HG03196 (cell line): ENCODE results near the gene DHRS3.
A peak's percentile ranks its signal among the peaks of the same experiment; 100 is the strongest.
"Not testable (repeated sequence)": the region's sequence is repeated elsewhere in the genome, so short reads cannot be mapped to it uniquely, and the experiment has no call there.

Experiments used
- ATAC-seq: cut with Tn5 transposase; IDR thresholded peaks from one replicate; pipeline ENCODE4 v1.9.1; 2021; ENCODE audit not compliant: unreplicated experiment

The DHRS3 gene, protein sequence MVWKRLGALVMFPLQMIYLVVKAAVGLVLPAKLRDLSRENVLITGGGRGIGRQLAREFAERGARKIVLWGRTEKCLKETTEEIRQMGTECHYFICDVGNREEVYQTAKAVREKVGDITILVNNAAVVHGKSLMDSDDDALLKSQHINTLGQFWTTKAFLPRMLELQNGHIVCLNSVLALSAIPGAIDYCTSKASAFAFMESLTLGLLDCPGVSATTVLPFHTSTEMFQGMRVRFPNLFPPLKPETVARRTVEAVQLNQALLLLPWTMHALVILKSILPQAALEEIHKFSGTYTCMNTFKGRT

DNA sequence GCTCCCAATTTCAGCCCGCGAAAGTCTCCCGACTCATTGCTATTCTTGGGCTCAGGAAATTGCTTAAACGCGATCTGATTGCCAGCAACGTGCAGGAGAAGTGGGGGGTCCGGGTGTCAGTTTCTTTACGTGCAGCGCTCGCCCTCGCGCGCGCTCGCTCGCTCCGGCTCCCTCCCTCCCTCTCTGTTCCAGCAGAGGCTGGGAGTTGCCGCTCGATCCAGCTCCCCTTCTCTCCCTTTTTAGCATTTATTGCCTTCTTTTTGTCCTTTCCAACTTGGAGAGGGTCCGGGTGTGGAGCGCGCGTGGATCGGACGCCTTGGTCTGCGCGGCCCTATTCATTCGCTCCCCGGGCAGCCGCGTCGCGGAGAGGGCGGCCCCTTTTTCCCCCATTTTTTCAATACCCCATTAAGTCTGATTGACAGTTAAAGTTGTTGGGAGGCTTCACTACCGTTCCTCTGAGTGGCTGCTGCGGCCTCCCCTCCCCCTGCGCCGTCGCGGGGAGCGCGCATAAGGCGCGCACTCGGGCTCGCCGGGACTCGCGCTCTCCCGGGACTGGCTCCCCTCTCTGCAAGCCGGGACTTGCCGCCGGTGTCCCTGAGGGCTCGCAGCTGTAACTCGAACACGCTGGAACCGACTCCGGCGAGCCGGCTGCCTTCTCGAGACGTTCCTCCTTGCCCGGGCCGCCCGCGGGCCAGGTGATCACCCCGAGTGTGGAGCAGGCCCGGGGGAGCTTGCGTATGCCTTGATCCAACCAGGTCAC lies at the start of gene DHRS3:
Gene DHRS3 (minus strand): TSS at position 310 of the 760 bp plus-strand sequence. CDS start 862 bp downstream, outside the sequence.
- peak; percentile 41 for ATAC-seq

DNA sequence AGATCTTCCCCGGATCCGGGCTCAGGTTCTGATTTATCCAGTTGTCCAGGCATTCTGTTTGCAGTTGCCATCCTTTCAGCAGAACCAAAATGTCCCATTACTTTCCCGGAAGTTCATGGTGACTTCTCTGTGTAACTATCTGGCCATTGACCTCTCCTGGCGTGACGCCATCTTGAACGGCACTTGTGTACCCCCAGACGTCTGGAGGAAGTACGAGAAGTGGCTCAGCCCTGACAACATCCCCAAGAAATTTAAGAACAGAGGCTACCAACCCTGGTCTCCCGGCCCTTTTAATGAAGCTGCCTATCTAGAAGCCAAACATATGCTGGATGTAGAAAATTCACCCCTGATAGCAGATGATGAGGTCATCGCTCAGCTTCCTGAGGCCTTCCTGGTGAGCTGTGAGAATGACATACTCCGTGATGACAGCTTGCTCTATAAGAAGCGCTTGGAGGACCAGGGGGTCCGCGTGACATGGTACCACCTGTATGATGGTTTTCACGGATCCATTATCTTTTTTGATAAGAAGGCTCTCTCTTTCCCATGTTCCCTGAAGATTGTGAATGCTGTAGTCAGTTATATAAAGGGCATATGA lies 48.2 kb upstream of the DHRS3 start:
- ATAC-seq: no peak

DNA sequence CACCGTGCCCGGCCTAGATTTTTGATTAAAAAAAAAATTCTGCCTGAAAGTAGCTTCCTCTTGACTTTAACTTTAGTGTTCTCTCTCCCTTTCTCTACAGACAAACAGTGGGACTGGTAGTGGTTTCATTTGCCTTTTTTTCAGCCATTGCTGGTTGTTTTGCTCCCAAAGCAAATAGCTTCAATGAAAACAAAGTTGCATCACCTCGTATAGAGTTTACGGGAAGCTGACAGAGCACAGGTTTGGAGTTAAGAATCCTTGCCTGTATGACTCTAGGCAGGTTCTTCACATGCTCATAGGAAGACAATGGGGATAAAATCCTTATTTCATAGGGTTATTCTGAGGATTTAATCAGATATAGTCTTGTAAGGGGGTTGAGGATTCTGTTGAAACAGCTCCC lies 47.5 kb upstream of the DHRS3 start:
- no peak for ATAC-seq

DNA sequence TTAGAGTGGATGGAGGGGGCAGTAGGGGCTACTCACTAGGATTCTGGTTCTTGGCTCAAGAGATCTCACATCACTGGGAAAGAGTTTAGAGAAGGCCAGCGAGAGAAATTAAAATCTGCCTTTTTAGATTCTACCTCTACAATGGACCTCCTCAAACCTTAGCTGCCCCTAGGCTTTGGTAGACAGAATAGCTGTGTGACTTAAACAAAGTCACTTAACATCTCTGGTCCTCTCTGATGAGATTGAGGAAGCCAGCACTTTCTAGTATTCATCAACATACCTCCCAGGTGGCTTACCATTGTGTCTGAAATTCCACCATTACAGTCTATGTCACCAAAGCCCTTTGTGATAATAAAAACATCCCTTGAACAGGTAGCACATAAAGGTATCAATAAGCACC lies 44.5 kb upstream of the DHRS3 start:
- ATAC-seq: no peak

DNA sequence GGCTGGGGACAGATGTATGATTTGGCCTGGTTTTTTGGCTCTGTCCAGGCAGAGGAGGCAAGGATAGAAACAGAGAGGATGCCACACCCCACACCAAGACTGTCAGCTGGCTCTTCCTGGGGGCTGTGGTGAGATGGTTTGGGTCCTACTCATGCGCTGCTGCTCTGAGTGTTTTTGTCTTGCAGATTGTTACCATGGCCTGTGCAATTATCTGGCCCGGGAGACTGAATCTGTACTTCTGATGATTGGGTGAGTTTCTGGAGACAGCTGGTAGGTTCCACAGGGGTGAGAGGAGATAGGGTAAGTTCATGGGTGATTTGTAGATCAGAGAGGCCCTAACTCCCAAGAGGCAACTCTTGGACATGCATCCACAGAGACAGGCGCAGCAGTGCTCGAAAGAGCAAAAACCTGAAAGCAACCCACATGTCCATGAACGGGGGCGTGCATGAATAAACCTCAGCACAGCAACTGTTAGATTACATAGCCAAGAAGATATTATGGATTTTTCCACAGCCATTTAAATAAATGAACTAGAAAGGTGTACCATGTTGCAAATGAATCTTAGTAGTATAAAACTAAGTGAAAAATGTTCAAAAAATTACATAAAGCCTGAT lies 43.7 kb upstream of the DHRS3 start:
- ATAC-seq: no peak

DNA sequence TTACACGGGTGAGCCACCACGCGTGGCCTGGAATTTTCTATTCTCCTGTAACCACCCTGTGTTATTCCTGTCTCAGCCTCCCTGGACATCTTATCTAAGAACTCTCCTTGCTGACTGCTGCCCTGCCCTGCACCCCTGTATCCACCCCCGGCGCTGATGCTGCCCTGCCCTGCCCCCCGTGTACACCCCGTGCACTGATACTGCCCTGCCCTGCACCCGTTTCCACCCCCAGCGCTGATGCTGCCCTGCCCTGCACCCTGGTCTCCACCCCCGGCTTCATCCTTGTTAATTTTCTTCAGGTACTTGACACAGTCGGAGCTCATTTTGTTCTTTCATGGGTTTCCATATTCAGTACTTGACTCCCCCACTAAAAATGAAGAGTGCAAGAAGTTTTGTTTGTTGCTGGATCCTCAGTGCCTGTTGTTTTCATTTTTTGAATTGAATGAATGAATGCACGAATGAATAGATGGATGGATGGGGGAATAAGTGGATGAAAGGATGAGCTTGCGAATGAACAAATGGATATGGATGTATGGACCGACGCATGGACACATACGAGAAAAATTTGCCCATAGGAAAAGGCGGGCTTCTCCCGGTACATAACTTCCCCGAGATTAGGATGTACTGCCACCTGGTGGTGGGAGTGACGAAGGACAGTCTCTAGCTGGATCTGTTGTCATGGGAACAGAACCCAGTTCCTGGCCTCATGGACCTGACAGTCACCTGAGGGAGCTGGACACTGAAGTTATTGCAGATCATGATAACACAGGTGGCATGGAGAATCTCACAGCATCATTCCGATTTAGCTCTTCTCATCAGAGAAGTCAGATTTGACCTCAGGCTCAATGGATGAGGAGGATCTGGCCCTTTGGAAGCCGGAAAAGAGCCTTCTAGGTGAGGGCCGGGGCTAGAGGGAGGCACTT lies 40.8 kb upstream of the DHRS3 start:
- no peak for ATAC-seq

DNA sequence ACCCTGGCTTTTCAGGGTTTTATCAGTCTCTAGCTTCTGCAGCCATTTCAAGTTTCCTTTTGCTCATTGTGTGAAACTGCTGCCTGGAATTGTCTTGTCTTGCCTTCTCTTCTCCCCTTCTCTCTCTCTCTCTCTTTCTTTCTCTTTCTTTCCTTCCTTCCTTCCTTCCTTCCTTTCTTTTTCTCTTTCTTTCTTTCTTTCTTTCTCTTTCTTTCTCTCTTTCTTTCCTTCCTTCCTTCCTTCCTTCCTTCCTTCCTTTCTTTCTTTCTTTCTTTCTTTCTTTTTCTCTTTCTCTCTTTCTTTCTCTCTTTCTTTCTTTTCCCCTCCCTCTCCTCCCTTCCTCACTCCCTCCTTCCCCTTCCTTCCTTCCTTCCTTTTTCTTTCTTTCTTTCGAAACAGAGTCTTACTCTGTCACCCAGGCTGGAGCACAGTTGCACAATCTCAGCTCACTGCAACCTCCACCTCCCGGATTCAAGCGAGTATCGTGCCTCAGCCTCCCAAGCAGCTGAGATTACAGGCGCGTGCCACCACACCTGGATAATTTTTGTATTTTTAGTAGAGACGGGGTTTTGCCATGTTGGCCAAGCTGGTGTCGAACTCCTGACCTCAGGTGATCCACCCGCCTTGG lies 40.0 kb upstream of the DHRS3 start:
- ATAC-seq: not testable (repeated sequence)

DNA sequence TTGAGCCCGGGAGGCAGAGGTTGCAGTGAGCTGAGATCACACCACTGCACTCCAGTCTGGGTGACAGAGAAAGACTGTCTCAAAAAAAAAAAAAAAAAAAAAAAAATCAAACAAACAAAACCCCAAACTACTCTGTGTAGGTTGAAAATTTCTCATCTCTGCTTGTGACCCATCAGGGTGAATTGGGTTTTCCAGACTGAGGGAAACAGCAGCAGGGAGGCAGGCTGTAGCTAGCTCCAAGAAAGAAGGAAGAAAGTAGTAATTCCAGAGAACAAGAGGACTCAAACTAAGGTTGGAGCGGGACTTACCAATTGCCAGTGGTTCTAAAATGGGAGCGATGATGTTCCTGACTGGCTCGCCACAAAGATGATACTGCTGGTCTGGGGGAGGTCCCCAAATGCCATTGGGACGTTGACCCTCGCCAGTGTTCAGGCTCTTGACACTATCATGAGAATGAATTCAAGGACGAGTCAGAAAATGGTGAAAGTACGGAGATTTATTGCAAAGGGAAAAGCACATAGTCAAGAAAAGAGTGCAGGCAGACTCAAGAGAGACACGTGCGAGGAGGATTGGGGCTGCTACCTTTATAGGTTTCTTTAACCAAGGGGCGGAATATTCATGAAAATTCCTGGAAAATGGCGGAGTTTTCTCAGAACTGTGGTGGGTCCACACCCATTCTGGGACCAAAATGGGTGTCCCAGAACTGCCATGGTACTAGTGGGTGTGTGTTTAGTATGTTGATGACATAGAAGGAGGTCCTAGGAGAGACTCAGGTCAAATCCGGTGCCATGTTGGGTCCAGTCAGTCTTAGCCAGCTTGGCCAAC lies 39.3 kb upstream of the DHRS3 start:
- no peak for ATAC-seq

DNA sequence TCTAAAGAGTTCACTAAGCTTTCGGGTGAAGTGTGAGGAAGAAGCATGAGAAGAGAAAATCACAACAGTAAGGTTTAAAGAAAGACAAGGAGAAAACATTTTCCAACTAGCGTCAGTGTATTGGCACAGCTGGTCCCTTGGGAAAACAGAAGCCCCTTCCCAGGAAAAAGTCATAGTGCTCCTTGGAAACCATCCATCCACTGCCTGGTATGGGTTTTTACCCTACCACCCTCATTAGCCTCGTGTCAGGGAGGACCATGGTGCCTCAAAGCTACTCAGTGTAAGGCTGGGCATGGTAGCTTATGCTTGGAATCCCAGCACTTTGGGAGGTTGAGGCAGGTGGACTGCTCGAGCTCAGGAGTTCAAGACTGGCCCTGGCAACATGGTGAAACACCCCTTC lies 38.6 kb upstream of the DHRS3 start:
- ATAC-seq: no peak

DNA sequence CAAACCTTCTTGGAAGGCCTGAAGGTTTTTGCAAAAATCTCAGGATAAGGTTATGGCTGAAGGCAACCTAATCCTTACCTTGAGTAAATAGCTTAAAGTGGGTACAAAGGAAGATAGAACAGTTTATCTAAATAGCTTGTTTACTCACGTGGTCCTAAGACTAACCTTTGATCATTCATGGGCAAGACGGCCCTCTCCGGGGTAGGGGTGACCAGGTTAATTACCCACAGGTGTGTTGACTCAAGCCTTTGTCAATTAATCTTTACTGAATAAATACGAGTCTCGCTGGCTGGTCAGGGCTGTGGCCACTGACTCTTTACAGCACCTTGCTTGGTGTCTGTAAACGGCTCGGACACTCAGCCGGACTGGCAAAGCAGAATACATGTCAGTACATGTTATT lies 36.6 kb upstream of the DHRS3 start:
- ATAC-seq: no peak

DNA sequence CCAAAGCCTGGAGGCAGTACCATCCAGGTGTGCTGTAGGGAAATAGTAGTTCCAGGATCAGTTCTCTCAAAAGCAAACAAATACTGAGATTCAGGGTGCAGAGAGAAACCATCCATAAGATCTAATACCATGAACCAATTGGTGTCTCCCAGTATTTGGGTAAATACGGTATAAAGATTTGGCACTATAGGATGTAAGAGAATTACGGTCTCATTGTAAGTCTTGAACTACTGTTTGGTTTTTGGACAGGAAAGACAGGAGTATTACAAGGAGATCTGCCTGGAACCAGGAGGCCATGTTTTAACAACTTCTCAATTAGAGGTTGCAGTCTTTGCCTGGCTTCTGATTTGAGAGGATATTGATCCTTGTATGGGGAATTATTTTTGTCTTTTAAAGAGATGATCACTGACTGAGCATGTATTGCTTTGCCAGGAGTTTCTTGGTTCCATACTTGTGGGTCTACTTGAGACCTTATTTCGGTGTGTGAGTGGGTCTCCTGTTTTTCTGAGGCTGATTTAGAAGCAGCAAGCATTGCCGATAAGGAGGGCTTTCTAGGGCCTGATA lies 36.1 kb upstream of the DHRS3 start:
- ATAC-seq: no peak

DNA sequence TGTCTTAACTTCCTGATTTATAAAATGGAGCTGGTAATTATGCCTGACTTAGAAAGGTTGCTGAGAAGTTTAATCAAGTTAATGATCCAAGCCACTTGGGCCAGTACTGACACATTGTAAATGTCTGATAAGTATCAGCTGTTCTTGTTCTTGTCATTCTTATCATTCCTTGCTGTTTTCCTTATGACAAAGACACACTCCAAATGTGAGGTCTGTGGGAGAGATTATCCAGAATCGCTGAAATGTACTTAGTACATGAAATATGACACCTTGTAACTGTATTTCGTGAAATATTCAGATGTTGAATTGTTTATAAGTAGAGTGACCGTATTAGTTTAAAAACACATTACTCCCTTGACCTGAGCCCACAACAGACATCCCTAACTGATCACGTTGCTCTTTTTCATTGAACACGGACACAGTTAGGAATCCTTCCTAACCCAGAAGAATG lies 32.0 kb upstream of the DHRS3 start:
- no peak for ATAC-seq

DNA sequence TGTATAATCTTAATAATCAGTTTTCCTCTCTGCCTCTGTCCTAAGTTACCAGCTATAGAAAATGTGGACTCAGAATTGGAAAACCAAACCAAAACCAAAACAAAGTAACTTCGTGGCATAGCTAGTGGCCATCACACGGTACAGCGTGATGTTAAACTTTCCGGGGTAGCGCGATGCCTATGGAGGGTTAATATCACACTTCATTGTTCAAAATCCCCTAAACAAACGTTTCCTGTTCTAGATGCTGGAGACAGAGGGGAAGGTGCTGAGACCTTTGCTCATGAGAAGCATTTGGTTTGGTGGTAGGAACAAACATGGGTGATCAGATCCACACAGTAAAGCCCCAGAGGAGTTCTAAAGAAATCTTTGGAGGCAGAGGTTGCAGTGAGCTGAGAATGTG lies 30.7 kb upstream of the DHRS3 start:
- ATAC-seq: no peak

DNA sequence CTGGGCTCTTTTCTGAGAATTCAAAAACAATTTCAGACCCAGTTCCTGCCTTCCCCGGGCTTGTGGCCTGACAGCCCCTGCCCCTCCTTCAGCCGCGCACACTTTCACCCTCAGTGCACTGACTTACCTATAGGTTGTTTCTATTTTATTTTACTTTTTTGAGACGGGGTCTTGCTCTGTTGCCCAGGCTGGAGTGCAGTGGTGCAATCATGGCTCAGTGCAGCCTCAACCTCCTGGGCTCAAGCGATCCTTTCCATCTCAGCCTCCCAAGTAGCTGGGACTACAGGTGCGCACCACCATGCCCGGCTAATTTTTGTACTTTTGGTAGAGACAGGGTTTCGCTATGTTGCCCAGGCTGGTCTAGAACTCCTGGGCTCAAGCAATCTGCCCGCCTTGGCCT lies 27.4 kb upstream of the DHRS3 start:
- not testable (repeated sequence) for ATAC-seq

DNA sequence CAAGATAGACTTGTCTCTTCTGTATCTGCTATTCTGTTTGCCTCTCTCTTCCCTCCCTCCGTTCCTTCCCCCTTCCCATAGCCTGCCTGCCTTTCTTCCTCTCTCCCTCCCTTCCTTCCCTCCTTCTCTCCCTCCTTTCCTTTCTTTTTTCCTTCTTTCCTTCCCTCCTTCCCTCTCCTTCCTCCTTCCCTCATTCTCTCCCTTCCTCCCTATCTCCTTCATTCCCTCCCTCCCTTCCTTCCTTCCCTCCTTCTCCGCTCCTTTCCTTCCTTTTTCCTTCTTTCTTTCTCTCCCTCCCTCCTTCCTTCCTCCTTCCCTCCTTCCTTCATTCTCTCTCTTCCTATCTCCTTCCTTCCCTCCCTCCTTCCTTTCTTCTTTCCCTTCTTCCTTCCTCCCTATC lies 26.8 kb upstream of the DHRS3 start:
- ATAC-seq: no peak

DNA sequence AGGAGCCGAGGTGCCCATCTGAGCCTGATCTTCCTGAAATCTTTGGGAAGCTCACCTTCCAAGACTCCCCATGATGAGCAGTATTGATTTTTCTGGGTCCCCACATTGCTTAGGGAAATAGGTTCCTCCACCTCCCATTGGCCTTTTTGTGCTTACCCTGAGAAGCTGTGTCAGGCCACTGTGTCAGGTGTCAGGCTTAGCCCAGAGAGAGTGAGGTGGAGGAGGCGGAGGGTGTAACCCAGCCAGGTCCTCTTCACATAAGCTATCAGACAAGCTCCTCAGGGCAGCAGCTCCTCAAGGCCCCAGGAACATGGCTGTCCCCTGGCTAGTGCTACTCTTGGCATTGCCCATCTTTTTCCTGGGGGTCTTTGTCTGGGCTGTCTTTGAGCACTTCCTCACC lies 26.2 kb upstream of the DHRS3 start:
- ATAC-seq: no peak

DNA sequence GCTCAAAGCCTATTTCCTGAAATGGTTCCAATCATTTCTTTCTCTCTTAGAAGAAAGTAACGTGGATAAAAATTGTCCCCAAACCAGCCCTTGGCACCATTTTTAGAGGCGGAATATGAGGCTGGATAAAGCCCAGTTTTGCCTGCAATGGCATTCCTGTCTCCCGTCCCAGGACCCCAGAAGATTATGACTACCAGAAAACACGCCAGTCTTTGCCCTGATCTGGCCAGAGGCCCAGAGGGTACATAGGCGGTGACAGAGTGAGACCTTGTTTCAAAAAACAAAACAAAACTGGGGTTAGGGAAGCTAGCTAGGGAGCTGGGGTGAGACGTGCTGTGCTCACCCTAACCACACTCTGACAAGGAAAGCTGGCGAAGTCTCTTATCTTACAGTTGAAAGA lies 25.8 kb upstream of the DHRS3 start, which contains the start of gene AADACL4:
Gene AADACL4 (plus strand): TSS at position 301 of the 400 bp plus-strand sequence. CDS start 462 bp downstream, outside the sequence.
- ATAC-seq: no peak

DNA sequence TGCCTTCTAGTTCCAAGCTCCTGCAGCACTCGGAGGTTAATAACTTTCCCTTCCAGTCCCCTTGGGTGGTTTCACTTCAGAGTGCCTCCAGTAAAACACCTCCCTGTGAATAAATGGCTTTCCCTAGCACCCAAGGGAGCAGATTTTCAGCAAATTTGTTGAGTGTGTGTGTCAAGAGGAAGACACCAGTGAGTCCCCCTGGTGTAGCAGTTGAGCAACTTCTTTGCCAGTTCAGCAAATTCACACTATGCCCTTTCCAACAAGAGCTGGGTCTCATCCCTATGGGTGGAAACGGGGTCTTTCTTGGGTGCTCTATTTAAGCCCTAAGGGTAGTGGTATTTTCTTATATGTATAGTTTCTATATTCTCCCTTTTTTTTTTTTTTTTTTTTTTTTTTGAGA lies 25.1 kb upstream of the DHRS3 start:
- ATAC-seq: no peak

DNA sequence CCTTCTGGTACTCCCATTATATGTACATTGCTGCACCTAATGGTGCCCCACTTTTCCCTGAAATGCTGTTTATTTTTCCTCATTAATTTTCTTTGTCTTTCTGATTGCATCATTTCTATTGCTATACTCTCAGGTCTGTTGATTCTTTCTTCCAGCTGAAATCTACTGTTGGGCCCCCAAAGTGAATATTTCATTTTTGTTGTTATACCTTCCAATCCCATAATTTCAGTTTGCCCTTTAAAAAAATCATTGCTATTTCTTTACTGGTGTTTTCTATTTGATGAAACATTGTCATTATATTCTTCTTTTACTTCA lies 22.9 kb upstream of the DHRS3 start:
- ATAC-seq: no peak
